NT2/D1 (cell line): ENCODE measurements around the gene SLC6A18.

Experiments used
- DNase-seq: peaks from one replicate; pipeline ENCODE4 v3.0.0-alpha.2; 2011; ENCODE audit warnings: low read depth, low spot score
- H3K27me3 ChIP-seq: 2 replicates; pipeline ENCODE4 v1.6.0; 2011; ENCODE audit warnings: mild to moderate bottlenecking; ENCODE audit not compliant: insufficient read length, insufficient read depth
- H3K36me3 ChIP-seq: 2 replicates; pipeline ENCODE4 v1.6.1; 2011; ENCODE audit warnings: mild to moderate bottlenecking, low read length, mixed read lengths; ENCODE audit not compliant: insufficient read depth, insufficient read length
- H3K4me1 ChIP-seq: 2 replicates; pipeline ENCODE4 v1.5.1; 2011; ENCODE audit not compliant: insufficient read depth, insufficient read length
- H3K4me3 ChIP-seq: 2 replicates; pipeline ENCODE4 v1.5.1; 2011; ENCODE audit warnings: low read depth; ENCODE audit not compliant: insufficient read length
- H3K9ac ChIP-seq: 2 replicates; pipeline ENCODE4 v1.6.0; 2011; ENCODE audit warnings: low read depth; ENCODE audit not compliant: insufficient read length
- H3K9me3 ChIP-seq: 2 replicates; pipeline ENCODE4 v1.5.1; 2011; ENCODE audit warnings: mild to moderate bottlenecking, low read length; ENCODE audit not compliant: insufficient read depth
- SUZ12 ChIP-seq: IDR thresholded peaks from 2 replicates; pipeline ENCODE4 v1.6.1; 2011; ENCODE audit not compliant: insufficient read length, insufficient read depth; ENCODE audit errors: extremely low read depth
- YY1 ChIP-seq: IDR thresholded peaks from 2 replicates; pipeline ENCODE4 v1.6.1; 2011; ENCODE audit not compliant: insufficient read length, insufficient read depth
- ZNF274 ChIP-seq: IDR thresholded peaks from 2 replicates; pipeline ENCODE4 v1.6.1; 2011; ENCODE audit warnings: mild to moderate bottlenecking, low read depth, low read length

The SLC6A18 gene

GRCh38 chr5:1276930-1277329 is 51.7 kb downstream of the SLC6A18 start:
- H3K27me3 ChIP-seq, result no peaks in the 10 kb centered on the region
- no peaks in the 10 kb centered on the region for H3K4me1 ChIP-seq
- no peaks in the 10 kb centered on the region for H3K9me3 ChIP-seq
- no peak overlapping the region for H3K9ac ChIP-seq
- H3K36me3 ChIP-seq, result peaks cover 14% of the 10 kb centered on the region
- no peak for DNase-seq
- TF ChIP-seq SUZ12 (no peak), YY1 (no peak), ZNF274 (no peak)
- H3K4me3 ChIP-seq, result no peak overlapping the region

GRCh38 chr5:1277331-1277730 is 52.1 kb downstream of the SLC6A18 start:
- TF ChIP-seq ZNF274 (no peak), SUZ12 (no peak), YY1 (no peak)
- no peak overlapping the region for H3K4me3 ChIP-seq
- no peaks in the 10 kb centered on the region for H3K27me3 ChIP-seq
- DNase-seq, result no peak
- no peaks in the 10 kb centered on the region for H3K9me3 ChIP-seq
- H3K4me1 ChIP-seq, result no peaks in the 10 kb centered on the region
- H3K9ac ChIP-seq, result no peak overlapping the region
- peaks cover 11% of the 10 kb centered on the region for H3K36me3 ChIP-seq

DNA sequence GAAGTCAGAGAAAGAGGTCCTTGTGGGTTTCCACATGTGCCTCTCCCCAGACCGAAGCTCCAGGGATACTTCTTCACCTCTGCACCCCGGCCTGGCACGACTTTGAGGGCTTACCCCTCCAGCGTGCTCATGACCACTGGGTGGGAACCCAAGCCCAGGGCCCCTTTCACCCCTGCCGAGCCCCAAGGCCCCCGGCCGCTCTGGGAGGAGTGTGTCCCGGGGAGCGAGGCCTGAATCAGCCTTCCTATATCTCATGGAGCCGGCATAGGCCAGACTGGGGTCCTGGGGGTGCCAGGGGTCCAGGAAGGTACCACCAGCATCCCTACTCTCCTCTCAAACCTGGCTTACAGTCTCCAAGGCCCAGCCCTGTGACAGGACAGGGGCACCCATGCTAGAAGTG is 52.6 kb downstream of the SLC6A18 start:
- no peaks in the 10 kb centered on the region for H3K9me3 ChIP-seq
- no peak for TF ChIP-seq ZNF274
- TF ChIP-seq SUZ12, result no peak
- no peak for TF ChIP-seq YY1
- H3K4me1 ChIP-seq, result no peaks in the 10 kb centered on the region
- peaks cover 11% of the 10 kb centered on the region for H3K36me3 ChIP-seq
- H3K27me3 ChIP-seq, result no peaks in the 10 kb centered on the region
- no peak for DNase-seq
- H3K4me3 ChIP-seq, result no peak overlapping the region
- H3K9ac ChIP-seq, result no peak overlapping the region

- Histone ChIP-seq H3K4me3 (no peak overlapping the region), H3K27me3 (no peaks in the 10 kb centered on the region), H3K9ac (no peak overlapping the region), H3K9me3 (no peaks in the 10 kb centered on the region), H3K4me1 (no peaks in the 10 kb centered on the region), H3K36me3 (peaks cover 11% of the 10 kb centered on the region)
- no peak for DNase-seq
- TF ChIP-seq YY1 (no peak), SUZ12 (no peak), ZNF274 (no peak)
Measured at GRCh38 chr5:1278216-1278615, 53.0 kb downstream of the SLC6A18 start.

- no peak overlapping the region for H3K4me3 ChIP-seq
- H3K9ac ChIP-seq, result no peak overlapping the region
- peaks cover 11% of the 10 kb centered on the region for H3K36me3 ChIP-seq
- H3K4me1 ChIP-seq, result no peaks in the 10 kb centered on the region
- TF ChIP-seq YY1, result no peak
- TF ChIP-seq ZNF274, result no peak
- TF ChIP-seq SUZ12, result no peak
- no peaks in the 10 kb centered on the region for H3K27me3 ChIP-seq
- no peaks in the 10 kb centered on the region for H3K9me3 ChIP-seq
- no peak for DNase-seq
Measured at GRCh38 chr5:1278656-1279442, 53.7 kb downstream of the SLC6A18 start.

GRCh38 chr5:1279443-1280151 is 54.4 kb downstream of the SLC6A18 start:
- no peak overlapping the region for H3K4me3 ChIP-seq
- peaks cover 11% of the 10 kb centered on the region for H3K36me3 ChIP-seq
- no peak for DNase-seq
- H3K9me3 ChIP-seq, result no peaks in the 10 kb centered on the region
- H3K9ac ChIP-seq, result no peak overlapping the region
- no peak for TF ChIP-seq ZNF274
- no peak for TF ChIP-seq YY1
- TF ChIP-seq SUZ12, result no peak
- no peaks in the 10 kb centered on the region for H3K4me1 ChIP-seq
- H3K27me3 ChIP-seq, result no peaks in the 10 kb centered on the region
